ENCODE results near the gene ZNF561.

ZNF561 gene

DNA sequence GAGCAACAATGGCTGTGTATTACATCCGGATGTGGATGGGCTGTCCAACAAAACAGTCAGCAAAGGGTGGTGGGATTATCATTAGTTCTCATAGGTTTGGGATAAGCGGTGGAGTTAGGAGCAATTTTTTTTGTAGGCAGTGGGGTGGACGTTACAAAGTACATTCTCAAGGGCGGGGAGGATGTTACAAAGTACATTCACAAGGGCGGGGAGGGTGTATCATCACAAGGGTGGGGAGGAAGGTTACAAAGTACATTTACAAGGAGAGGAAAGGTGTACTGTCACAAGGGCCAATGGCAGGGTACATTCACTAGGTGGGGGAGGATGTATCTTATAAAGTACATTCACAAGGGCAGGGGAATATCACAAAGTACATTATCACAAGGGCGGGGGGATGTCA lies 20.8 kb upstream of the ZNF561 start:
- peaks cover 0 to 18% (median 4%) of the 10 kb centered on the region in 11 experiments; a peak in 7 of 22 replicates for H4K20me1 ChIP-seq
- H3K4me3 ChIP-seq: no peak overlapping the region
- H3K4me2 ChIP-seq: no peak overlapping the region
- H3K27me3 ChIP-seq: no peaks in the 10 kb centered on the region
- H3K9ac ChIP-seq: no peak overlapping the region
- TF ChIP-seq Cebpa-rat (IDR thresholded peaks at IDR 0.05): no peak
- peaks cover 26 to 52% (median 33%) of the 10 kb centered on the region in 11 experiments for H3K9me3 ChIP-seq (replicated peaks in 1 of 11)
- H3K27ac ChIP-seq: no peak overlapping the region
- peaks cover 75 to 100% (median 94%) of the 10 kb centered on the region in 11 experiments for H3K36me3 ChIP-seq
- H3K4me1 ChIP-seq: no peaks in the 10 kb centered on the region

DNA sequence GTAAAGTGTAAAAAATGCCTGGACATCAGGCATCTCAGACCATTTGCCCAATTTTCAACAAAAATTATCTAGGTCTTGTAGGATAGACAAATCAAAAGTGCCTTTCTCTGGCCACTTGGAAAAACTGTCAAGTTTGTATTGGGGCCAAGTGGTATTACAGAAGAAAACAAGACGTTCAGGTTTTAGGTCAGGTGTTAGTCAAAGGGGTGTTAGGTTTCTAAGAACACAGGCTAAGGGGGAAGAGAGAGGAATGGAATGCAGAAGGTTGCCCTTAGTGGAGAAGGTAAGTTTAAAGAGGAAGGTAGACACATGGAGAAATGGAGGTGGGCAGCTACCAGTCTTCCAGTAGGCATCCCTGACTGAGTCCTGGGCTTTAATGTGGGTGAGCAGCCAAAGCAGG lies 19.9 kb upstream of the ZNF561 start:
- no peak overlapping the region for H3K4me2 ChIP-seq
- H3K36me3 ChIP-seq: peaks cover 80 to 100% (median 94%) of the 10 kb centered on the region in 11 experiments
- no peak overlapping the region for H3K9ac ChIP-seq
- no peak overlapping the region for H3K4me3 ChIP-seq
- no peak for TF ChIP-seq Cebpa-rat (IDR thresholded peaks at IDR 0.05)
- H4K20me1 ChIP-seq: peaks cover 0 to 15% (median 0%) of the 10 kb centered on the region in 11 experiments; a peak in 5 of 22 replicates
- H3K27ac ChIP-seq: no peak overlapping the region
- H3K4me1 ChIP-seq: no peaks in the 10 kb centered on the region
- peaks cover 32 to 60% (median 42%) of the 10 kb centered on the region in 11 experiments for H3K9me3 ChIP-seq (replicated peaks in 1 of 11)
- no peaks in the 10 kb centered on the region for H3K27me3 ChIP-seq

DNA sequence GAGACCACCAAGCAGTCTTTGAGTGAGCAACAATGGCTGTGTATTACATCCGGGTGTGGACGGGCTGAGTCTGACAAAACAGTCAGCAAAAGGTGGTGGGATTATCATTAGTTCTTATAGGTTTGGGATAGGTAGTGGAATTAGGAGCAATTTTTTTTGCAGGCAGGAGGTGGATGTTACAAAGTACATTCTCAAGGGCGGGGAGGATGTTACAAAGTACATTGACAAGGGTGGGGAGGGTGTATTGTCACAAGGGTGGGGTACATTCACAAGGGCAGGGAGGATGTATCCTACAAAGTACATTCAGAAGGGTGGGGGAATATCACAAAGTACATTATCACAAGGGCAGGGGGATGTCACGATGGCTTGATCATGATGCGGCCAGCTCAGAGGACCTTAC lies 15.0 kb upstream of the ZNF561 start:
- H3K4me1 ChIP-seq: no peaks in the 10 kb centered on the region; a peak in 1 of 20 replicates
- no peak overlapping the region for H3K27ac ChIP-seq
- no peak for TF ChIP-seq Cebpa-rat (IDR thresholded peaks at IDR 0.05)
- no peak overlapping the region for H3K4me2 ChIP-seq
- H4K20me1 ChIP-seq: no peaks in the 10 kb centered on the region
- peaks cover 15 to 50% (median 23%) of the 10 kb centered on the region in 11 experiments; a peak in 21 of 22 replicates for H3K9me3 ChIP-seq (replicated peaks in 1 of 11)
- H3K36me3 ChIP-seq: peaks cover 78 to 98% (median 89%) of the 10 kb centered on the region in 11 experiments
- no peaks in the 10 kb centered on the region for H3K27me3 ChIP-seq
- H3K4me3 ChIP-seq: no peak overlapping the region
- no peak overlapping the region for H3K9ac ChIP-seq

DNA sequence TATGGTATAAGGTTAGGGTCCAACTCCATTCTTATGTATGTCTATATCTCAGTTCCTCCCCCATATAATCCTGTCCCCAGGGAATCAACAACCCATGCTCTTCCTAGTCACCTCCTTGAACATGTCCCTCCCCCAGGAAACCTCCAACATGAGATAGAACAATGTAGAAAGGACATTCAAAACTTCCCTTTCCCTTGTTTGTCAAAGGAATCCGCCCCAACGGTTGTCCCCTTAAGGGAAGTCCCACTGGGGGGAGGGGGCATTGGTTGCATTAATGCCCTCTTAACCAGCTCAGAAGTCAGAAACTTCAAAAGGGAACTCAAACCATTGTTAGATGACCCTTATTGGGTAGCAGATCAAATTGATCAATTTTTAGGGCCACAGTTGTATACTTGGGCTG lies 6.8 kb upstream of the ZNF561 start:
- 0 out of 20 replicates have a peak overlapping the region, but pooled peaks of 1 of the 10 experiments have one; percentile 0 for H3K4me3 ChIP-seq
- no peaks in the 10 kb centered on the region for H3K27me3 ChIP-seq
- no peak for TF ChIP-seq Cebpa-rat (IDR thresholded peaks at IDR 0.05)
- H3K9me3 ChIP-seq (replicated peaks in 1 of 11): peaks cover 0 to 8% (median 0%) of the 10 kb centered on the region in 11 experiments; a peak in 1 of 22 replicates
- peaks cover 17 to 47% (median 29%) of the 10 kb centered on the region in 11 experiments; a peak in 21 of 22 replicates for H3K36me3 ChIP-seq
- peak overlapping the region; percentile 27 to 76 (median 65) for H3K4me2 ChIP-seq
- peak overlapping the region in 7 of 11 experiments; percentile 2 to 62 (median 43); a peak in 11 of 22 replicates for H3K27ac ChIP-seq
- peaks cover 8 to 31% (median 25%) of the 10 kb centered on the region in 10 experiments for H3K4me1 ChIP-seq
- no peaks in the 10 kb centered on the region for H4K20me1 ChIP-seq
- peak overlapping the region in 1 of 11 experiments; percentile 3; a peak in 2 of 22 replicates for H3K9ac ChIP-seq

DNA sequence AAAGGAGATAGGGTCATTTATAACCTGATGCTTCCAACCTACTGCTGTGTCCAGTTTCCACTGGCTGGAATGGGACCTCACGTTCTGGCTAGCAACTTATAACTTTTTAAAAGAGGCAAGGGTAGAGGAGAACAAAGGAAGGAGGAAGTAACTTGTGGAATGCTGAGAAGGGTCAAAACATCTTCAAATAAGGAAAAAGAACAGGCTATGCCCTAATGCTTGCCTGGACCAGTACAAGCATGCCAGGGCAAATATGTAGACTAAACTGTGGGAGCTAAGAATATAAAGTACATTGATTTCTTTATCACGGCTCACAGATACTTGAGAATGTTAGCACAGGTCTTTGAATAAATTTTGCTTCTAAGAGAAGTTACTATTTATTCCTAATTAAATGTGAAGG lies 1.5 kb upstream of the ZNF561 start:
- Histone ChIP-seq H4K20me1 (no peaks in the 10 kb centered on the region), H3K27me3 (no peaks in the 10 kb centered on the region), H3K4me2 (peak overlapping the region; percentile 72 to 92 (median 84)), H3K9me3 (replicated peaks in 1 of 11) (no peaks in the 10 kb centered on the region), H3K27ac (peak overlapping the region; percentile 90 to 98 (median 95); a peak in 21 of 22 replicates), H3K9ac (peak overlapping the region; percentile 6 to 95 (median 92); a peak in 20 of 22 replicates), H3K4me1 (peaks cover 23 to 55% (median 33%) of the 10 kb centered on the region in 10 experiments), H3K36me3 (peaks cover 17 to 32% (median 21%) of the 10 kb centered on the region in 11 experiments), H3K4me3 (peak overlapping the region in 8 of 10 experiments; percentile 75 to 91 (median 82); a peak in 12 of 20 replicates)
- no peak for TF ChIP-seq Cebpa-rat (IDR thresholded peaks at IDR 0.05)

DNA sequence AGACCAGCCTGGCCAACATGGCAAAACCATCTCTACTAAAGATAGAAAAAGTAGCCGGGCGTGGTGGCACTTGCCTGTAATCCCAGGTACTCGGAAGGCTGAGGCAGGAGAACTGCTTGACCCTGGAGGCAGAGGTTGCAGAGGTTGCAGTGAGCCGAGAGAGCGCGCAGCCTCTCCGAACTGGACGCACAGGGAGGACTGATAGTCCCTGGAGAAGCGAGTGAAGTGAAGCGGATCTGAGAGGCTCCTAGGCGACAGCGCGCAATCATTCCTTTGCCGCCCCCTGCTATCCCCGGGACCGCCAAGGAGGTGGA lies 233 bp downstream of the ZNF561 start:
- H3K9me3 ChIP-seq (replicated peaks in 1 of 11): peaks cover 0 to 14% (median 0%) of the 10 kb centered on the region in 11 experiments; a peak in 5 of 22 replicates
- H3K36me3 ChIP-seq: peaks cover 34 to 42% (median 37%) of the 10 kb centered on the region in 11 experiments
- H3K9ac ChIP-seq: peak overlapping the region; percentile 87 to 95 (median 93)
- H3K4me2 ChIP-seq: peak overlapping the region; percentile 72 to 99 (median 85)
- no peaks in the 10 kb centered on the region for H3K27me3 ChIP-seq
- H3K4me1 ChIP-seq: peaks cover 20 to 52% (median 28%) of the 10 kb centered on the region in 10 experiments
- peak overlapping the region; percentile 70 to 91 (median 80) for H3K4me3 ChIP-seq
- no peak for TF ChIP-seq Cebpa-rat (IDR thresholded peaks at IDR 0.05)
- H4K20me1 ChIP-seq: no peaks in the 10 kb centered on the region
- H3K27ac ChIP-seq: peak overlapping the region; percentile 90 to 98 (median 95)

DNA sequence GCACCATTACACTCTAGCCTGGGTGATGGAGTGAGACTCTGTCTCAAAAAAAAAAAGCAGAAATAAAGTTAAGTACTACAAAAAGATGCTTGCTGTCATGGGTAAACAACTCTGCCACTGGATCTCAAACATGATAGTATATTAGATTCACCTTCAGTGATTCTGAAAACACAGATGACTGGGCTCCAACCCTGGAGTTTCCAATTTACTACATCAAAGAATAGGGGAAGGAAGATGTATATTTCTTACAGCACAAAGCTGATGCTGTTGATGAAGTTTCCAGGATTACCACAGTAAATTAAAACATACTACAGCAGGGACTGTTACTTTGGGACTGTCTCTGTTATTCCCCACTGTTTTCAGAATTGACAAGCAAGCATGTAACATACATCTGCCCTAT lies 5.2 kb downstream of the ZNF561 start:
- no peak overlapping the region for H3K9ac ChIP-seq
- H3K4me2 ChIP-seq: no peak overlapping the region
- no peak overlapping the region for H3K4me3 ChIP-seq
- no peaks in the 10 kb centered on the region for H3K27me3 ChIP-seq
- H3K9me3 ChIP-seq (replicated peaks in 1 of 11): peaks cover 31 to 63% (median 38%) of the 10 kb centered on the region in 11 experiments
- H3K36me3 ChIP-seq: peaks cover 84 to 92% (median 87%) of the 10 kb centered on the region in 11 experiments
- no peak for TF ChIP-seq Cebpa-rat (IDR thresholded peaks at IDR 0.05)
- no peak overlapping the region for H3K27ac ChIP-seq
- no peaks in the 10 kb centered on the region for H4K20me1 ChIP-seq
- H3K4me1 ChIP-seq: peaks cover 8 to 22% (median 10%) of the 10 kb centered on the region in 10 experiments

DNA sequence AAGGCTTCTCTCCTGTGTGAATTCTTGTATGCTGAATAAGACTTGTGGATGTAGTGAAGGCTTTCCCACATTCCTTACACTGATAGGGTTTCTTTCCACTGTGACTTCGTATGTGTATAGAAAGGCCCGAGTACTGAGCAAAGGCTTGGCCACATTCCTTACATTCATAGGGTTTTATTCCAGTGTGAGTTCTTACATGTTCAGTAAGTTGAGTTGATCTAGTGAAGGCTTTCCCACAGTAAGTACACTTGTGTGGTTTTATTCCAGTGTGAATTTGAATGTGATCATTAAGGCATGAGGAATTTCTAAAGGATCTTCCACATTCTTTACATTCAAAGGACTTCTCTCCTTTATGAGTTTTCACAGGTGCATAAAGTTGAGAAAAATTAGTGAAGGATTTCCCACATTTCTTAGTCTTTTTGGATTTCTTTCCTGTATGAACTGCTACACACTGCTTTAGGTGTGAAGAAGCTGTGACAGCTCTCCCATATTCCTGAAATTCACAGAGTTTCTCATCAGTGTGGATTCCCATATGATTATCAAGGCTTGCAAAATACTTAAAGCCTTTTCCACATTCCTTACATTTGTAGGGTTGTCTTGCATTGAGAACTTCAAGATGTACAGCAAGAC lies 10.4 kb downstream of the ZNF561 start:
- Histone ChIP-seq H3K4me3 (peak overlapping the region in 7 of 10 experiments; percentile 21 to 48 (median 25); a peak in 9 of 20 replicates), H3K27ac (no peak overlapping the region), H4K20me1 (no peaks in the 10 kb centered on the region), H3K4me1 (no peaks in the 10 kb centered on the region), H3K9me3 (replicated peaks in 1 of 11) (peaks cover 60 to 94% (median 68%) of the 10 kb centered on the region in 11 experiments), H3K27me3 (no peaks in the 10 kb centered on the region), H3K4me2 (no peak overlapping the region), H3K9ac (no peak overlapping the region), H3K36me3 (peaks cover 74 to 97% (median 86%) of the 10 kb centered on the region in 11 experiments)
- no peak for TF ChIP-seq Cebpa-rat (IDR thresholded peaks at IDR 0.05)

DNA sequence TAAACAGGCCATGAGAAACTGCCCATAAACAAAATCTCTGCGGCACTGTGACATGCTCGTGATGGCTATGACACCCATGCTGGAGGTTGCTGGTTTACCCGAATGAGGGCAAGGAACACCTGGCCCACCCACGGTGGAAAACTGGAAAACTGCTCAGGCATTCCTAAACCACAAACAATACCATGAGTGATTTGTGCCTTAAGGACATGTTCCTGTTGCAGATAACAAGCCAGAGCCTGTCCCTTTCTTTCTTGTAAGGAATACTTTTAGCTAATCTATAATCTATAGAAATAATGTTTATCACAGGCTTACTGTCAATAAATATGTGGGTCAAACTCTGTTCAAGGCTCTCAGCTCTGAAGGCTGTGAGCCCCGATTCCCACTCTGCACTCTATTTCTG lies 12.1 kb downstream of the ZNF561 start:
- Histone ChIP-seq H3K4me1 (no peaks in the 10 kb centered on the region), H3K9ac (no peak overlapping the region), H3K36me3 (peaks cover 57 to 80% (median 69%) of the 10 kb centered on the region in 11 experiments), H4K20me1 (no peaks in the 10 kb centered on the region), H3K9me3 (replicated peaks in 1 of 11) (peaks cover 57 to 77% (median 64%) of the 10 kb centered on the region in 11 experiments), H3K4me3 (peak overlapping the region in 2 of 10 experiments; percentile 24 to 26; a peak in 3 of 20 replicates), H3K4me2 (no peak overlapping the region), H3K27me3 (no peaks in the 10 kb centered on the region), H3K27ac (no peak overlapping the region)
- TF ChIP-seq Cebpa-rat (IDR thresholded peaks at IDR 0.05): no peak

Measured in BLaER1 treated with 17β-estradiol and CSF1 and Interleukin-3, amounts not matched to agents 10 nM and 100 nM (cell line).